ENCODE data around the gene PSMB7. TPM values are rescaled to one million over a fixed set of nuclear protein-coding genes. Genes with fewer than 3 reads are reported as not detected.

PSMB7 gene
- total RNA-seq, 1 donor from 2014 or later, result 108 TPM

- Mint-ChIP-seq H3K4me3 (ENCODE audit: unreplicated experiment) (no peak overlapping the region), H3K4me1 (ENCODE audit: low read depth) (peaks cover 7% of the 10 kb centered on the region), H3K9me3 (ENCODE audit: low read depth) (no peaks in the 10 kb centered on the region), H3K27ac (ENCODE audit: unreplicated experiment) (no peak overlapping the region), H3K36me3 (ENCODE audit: low read depth) (peaks cover 30% of the 10 kb centered on the region), H3K27me3 (ENCODE audit: low read depth) (no peaks in the 10 kb centered on the region)
- no peak for TF ChIP-seq CTCF (IDR thresholded peaks at IDR 0.05)
- no peak for DNase-seq (ENCODE audit: low spot score)
These were observed 91.3 kb downstream of the PSMB7 start for GRCh38 chr9:124323904-124324303.

- peaks cover 31% of the 10 kb centered on the region for H3K36me3 Mint-ChIP-seq (ENCODE audit: low read depth)
- peaks cover 13% of the 10 kb centered on the region for H3K4me1 Mint-ChIP-seq (ENCODE audit: low read depth)
- DNase-seq (ENCODE audit: low spot score), result no peak
- no peak overlapping the region for H3K27ac Mint-ChIP-seq (ENCODE audit: unreplicated experiment)
- no peak overlapping the region for H3K4me3 Mint-ChIP-seq (ENCODE audit: unreplicated experiment)
- TF ChIP-seq CTCF (IDR thresholded peaks at IDR 0.05), result no peak
- H3K27me3 Mint-ChIP-seq (ENCODE audit: low read depth), result no peaks in the 10 kb centered on the region
- no peaks in the 10 kb centered on the region for H3K9me3 Mint-ChIP-seq (ENCODE audit: low read depth)
These were observed 92.4 kb downstream of the PSMB7 start for GRCh38 chr9:124322618-124323432.

GRCh38 chr9:124321935-124322334, 93.3 kb downstream of the PSMB7 start:
- no peak for TF ChIP-seq CTCF (IDR thresholded peaks at IDR 0.05)
- H3K4me3 Mint-ChIP-seq (ENCODE audit: unreplicated experiment), result no peak overlapping the region
- no peaks in the 10 kb centered on the region for H3K27me3 Mint-ChIP-seq (ENCODE audit: low read depth)
- no peak overlapping the region for H3K27ac Mint-ChIP-seq (ENCODE audit: unreplicated experiment)
- peaks cover 35% of the 10 kb centered on the region for H3K36me3 Mint-ChIP-seq (ENCODE audit: low read depth)
- no peaks in the 10 kb centered on the region for H3K9me3 Mint-ChIP-seq (ENCODE audit: low read depth)
- no peak for DNase-seq (ENCODE audit: low spot score)
- peaks cover 17% of the 10 kb centered on the region for H3K4me1 Mint-ChIP-seq (ENCODE audit: low read depth)

- Mint-ChIP-seq H3K36me3 (ENCODE audit: low read depth) (peaks cover 37% of the 10 kb centered on the region), H3K27me3 (ENCODE audit: low read depth) (no peaks in the 10 kb centered on the region), H3K4me1 (ENCODE audit: low read depth) (peaks cover 17% of the 10 kb centered on the region), H3K4me3 (ENCODE audit: unreplicated experiment) (no peak overlapping the region), H3K27ac (ENCODE audit: unreplicated experiment) (no peak overlapping the region), H3K9me3 (ENCODE audit: low read depth) (no peaks in the 10 kb centered on the region)
- TF ChIP-seq CTCF (IDR thresholded peaks at IDR 0.05), result no peak
- DNase-seq (ENCODE audit: low spot score), result no peak
These were observed 93.8 kb downstream of the PSMB7 start for GRCh38 chr9:124321416-124321815.

- Mint-ChIP-seq H3K36me3 (ENCODE audit: low read depth) (peaks cover 36% of the 10 kb centered on the region), H3K27me3 (ENCODE audit: low read depth) (no peaks in the 10 kb centered on the region), H3K9me3 (ENCODE audit: low read depth) (no peaks in the 10 kb centered on the region), H3K4me3 (ENCODE audit: unreplicated experiment) (no peak overlapping the region), H3K4me1 (ENCODE audit: low read depth) (peaks cover 17% of the 10 kb centered on the region), H3K27ac (ENCODE audit: unreplicated experiment) (no peak overlapping the region)
- TF ChIP-seq CTCF (IDR thresholded peaks at IDR 0.05), result peak; percentile 89
- DNase-seq (ENCODE audit: low spot score), result no peak
These were observed 94.9 kb downstream of the PSMB7 start for GRCh38 chr9:124320062-124320973.
